CD4-positive, alpha-beta T cell treated with Interleukin-21 for 1 hour (primary cell): Measurements from ENCODE around the gene NPIPB12.
"Not testable (repeated sequence)": the region's sequence is repeated elsewhere in the genome, so short reads cannot be mapped to it uniquely, and the experiment has no call there.

ENCODE experiments used
- DNase-seq: peaks from one replicate; pipeline ENCODE4 v3.0.0-alpha.2; 2020

Gene NPIPB12

DNA sequence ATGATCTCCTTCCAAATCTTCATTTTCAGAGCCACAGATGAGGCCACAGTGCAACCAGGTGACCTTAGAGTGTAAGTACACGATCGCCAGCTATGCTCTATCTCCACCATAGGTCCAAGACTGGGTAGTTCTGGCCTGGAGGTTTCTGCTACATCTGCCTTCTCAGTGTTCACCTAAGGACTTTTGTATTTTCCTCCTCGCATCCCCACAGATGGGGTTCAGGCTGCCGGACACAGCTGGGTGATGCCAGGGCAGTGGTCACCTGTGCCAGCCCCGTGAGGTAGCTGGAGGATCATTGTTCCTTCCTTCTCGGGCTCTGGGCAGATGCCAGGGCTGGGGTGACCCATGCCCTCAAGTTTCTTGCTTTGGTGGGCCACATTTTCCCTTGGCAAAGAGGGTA is at the start of gene NPIPB12:
TSS of gene NPIPB12 (minus strand) at position 101 of the 400 bp plus-strand sequence.
- DNase-seq = not testable (repeated sequence)

DNA sequence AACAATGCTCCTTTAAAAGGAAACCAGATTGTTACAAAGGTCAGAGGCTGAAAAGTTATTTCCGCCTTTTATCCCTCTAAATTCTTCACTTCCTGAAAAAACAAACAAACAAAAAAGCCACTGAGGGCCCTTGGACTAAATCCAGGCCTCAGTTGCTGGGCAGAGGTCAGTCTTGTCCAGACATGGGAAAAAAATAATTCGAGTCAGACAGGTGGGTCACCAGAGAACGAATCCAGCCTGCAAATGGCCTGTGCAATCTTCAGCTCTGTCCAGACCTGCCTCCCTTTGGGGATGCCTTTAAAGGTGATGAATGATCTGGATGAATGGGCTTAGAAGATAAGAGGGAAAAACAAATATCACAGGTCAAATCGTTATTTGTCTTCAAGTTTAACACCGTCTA is 15.3 kb upstream of the NPIPB12 start:
- not testable (repeated sequence) for DNase-seq

DNA sequence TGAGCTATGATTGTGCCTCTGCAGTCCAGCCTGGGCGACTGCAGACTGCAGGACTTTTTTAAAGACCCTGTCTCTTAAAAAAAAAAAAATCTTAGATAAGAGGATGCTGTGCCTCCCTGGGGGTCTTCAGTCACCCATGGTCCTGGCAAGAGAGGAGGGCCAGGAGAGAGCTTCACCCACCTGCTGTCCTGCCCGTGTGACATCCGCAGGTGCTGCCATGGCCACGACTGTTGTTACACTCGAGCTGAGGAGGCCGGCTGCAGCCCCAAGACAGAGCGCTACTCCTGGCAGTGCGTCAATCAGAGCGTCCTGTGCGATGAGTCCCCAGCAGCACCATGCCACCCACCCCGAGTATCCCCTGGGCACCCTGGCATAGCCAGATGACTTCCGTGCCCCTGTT is 23.9 kb downstream of the NPIPB12 start:
- DNase-seq = not testable (repeated sequence)

DNA sequence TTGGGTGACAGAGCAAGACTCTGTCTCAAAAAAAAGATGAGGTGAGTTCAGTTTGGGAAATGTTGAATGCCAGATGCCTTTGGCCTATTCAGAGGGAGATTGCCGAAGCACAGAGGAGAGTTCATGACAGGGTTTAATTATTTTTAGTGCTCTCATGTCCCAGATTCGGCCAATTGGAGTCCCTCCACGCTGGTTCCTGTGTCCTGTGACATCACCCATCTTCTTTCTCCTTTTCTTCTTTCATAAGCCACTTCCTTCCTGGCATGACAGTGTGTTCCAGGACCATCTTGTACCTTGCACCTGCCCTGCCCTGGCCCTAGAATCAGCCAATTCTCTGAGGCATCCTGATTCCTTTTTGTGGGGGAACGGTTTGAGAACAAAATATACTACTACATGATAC is 34.1 kb downstream of the NPIPB12 start:
- not testable (repeated sequence) for DNase-seq

DNA sequence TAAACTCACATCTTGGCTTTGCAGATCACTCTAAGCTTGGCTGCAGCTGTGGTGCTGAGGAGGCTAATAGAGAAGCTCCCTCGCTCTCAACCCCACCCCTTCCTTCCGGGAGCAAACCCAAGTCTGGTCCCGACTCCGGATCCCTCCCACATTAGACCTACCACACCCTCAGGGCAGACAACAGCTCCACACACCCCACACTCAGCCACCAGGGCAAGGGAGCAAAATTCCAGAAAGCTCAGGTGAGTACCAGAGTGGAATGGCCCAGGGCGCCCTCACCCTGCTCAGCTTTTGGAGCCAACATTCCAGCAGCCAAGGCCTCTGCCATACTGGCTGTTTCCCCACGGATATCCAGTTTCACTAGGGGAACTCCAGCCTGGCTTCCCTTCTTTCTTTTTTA is 36.5 kb downstream of the NPIPB12 start:
- DNase-seq = peak; percentile 72

DNA sequence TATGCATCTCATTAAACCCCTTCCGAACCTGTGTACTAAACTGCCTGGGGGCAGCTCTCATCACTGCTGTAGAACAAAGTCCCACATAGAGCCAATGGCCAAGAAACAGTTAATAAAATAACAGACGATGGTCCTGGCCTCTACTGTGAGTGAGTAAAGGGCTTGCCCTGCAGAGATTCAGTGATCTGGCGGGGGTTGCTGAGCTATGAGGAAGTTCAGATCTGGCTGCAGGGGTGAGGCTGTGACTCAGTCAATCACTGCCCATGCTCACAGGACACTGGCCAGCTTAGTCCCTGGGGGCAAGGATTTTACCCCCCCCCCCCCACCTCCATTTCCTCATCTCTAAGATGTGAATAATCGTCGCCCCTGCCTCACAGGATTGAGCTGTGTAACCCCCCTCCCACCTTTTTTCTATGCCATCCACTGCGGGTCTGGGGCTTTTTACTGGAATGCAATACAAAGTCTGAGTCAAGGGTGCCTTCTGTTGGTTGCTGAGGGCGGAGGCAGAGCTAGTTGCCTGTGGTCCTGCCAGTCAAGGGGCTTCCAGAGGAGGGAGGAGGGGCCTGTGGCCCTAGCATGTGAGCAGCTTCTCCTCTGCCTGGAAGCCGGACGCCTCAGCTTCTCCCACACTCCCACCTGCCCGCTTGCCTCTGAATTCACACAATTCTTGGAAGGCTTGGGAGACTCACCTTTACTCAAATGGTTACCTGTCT is 38.4 kb downstream of the NPIPB12 start:
- not testable (repeated sequence) for DNase-seq

DNA sequence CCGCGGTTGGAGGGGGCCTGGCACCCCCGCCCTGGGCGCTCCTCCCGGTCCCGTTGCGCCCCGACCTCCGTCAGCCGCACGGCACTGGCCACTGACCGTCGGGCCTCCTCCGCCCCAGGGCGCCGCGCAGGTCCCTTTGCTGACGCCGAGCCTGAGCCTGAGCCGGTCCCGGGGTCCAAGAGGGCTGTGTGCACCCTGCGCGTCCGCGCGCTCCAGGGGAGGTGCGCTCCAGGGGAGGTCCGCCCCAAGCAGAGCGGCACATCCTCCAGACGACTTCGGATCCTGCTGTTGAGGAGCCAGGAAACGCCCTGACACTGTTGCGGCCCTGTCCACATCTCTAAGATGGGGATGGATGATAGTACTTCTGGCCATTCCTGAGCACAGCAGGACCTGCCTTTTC is 39.3 kb downstream of the NPIPB12 start:
- not testable (repeated sequence) for DNase-seq

DNA sequence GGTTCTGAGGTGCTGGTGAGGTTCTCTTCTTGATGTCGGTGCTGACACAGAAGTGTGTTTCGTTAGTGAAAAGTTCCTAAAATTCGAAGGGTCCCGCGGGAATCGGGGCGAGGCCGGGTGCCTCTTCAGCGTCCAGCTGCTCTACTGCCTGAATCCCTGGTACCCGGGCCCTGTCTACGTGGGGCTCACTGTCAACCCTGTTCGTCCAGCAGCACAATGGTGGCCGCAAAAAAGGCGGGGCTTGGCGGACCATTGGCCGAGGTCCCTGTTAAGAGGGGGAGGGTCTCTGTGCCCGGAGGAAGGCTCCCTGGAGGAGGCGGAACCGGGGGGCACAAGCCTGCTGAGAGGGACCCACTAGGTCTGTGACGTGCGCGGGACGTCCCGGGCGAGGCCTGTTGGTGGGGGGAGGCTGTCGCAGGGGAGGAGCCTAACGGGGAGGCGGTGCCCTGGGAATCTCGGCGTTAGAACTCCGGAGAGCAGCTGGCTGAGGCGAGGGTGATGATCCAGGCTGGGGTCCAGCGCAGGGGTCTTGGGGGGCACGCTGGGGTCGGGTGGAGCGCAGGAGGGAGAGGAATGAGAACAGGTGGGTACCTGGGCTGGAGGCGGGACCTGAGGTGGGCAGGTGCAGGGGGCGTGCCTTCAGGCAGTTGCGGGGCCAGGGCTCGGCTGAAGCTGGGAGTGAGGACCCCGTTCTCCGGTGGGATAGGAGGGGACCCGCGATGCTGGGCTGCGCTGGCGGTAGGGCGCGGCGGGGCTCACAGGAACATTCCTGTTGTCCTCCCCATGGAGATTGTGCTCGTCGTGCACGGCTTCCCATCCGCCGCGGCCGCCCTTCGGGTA is 40.0 kb downstream of the NPIPB12 start:
- DNase-seq = not testable (repeated sequence)

DNA sequence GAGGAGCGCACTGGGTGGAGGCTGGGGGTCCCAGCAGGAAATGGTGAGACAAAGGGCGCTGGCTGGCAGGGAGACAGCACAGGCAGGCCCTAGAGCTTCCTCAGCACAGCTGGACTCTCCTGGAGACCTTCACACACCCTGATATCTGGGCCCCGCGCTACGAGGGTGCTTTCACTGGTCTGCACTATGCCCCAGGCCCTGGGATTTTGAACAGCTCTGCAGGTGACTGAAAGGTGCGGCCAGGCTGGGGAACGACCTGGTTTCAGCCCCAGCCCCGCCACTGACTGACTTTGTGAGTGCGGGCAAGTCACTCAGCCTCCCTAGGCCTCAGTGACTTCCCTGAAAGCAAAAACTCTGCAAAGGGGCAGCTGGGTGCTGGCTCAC is 45.6 kb downstream of the NPIPB12 start:
- DNase-seq = not testable (repeated sequence)

DNA sequence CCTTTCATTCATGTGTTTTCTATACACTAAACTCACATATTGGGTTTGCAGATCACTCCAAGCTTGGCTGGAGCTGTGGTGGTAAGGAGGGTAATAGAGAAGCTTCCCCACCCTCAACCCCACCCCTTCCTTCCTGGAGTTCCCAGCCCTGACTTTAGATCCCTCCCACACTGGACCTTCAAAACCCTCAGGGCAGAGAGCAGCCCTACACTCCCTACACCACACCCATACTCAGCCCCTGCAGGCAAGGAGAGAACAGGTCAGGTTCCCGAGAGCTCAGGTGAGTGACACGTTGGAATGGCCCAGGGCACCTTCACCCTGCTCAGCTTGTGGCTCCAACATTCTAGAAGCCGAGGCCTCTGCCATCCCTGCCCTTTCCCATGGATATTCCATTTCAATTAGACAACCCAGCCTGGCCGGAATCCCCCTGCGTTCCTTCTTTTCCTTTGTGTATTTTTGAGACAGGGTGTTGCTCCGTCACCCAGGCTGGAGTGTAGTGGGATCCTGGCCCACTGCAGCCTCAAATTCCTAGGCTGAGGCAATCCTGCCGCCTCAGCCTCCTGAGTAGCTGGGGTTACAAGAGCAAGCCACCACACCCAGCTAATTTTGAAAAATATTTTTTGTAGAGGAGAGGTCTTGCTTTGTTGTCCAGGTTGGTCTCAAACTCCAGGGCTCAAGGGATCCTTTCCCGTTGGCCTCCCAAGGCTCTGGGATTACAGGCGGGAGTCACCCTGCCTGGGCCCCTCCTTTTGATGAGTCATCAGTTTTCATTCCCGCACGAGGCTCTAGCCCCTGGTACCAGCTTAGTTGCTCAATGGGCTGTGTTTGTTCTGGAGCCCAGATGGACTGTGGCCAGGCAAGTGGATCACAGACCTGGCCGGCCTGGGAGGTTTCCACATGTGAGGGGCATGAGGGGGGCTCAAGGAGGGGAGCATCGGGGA is 46.2 kb downstream of the NPIPB12 start, which contains the start of gene SULT1A4:
TSS of gene SULT1A4 (plus strand) at position 208 of the 941 bp plus-strand sequence. CDS start 1,473 bp downstream, outside the sequence.
- DNase-seq = not testable (repeated sequence)

DNA sequence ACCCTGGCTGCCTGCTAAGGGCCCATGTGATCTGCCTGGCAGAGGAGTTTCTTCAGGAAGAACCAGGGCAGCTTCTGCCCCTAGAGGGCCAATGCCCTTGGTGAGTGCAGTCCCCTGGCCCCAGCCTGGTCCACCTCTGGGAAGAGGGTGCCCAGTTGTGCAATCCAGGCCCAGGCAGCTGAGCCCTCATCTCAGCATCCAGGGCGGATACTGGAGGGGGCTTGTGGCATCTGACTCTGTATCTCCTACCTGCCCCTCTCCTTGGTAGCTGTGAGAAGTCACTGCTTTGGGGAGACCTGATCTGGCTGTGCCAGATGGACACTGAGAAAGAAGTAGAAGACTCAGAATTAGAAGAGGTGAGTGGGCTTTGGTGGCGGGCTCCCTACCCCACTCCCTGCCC is 48.5 kb downstream of the NPIPB12 start:
- not testable (repeated sequence) for DNase-seq

DNA sequence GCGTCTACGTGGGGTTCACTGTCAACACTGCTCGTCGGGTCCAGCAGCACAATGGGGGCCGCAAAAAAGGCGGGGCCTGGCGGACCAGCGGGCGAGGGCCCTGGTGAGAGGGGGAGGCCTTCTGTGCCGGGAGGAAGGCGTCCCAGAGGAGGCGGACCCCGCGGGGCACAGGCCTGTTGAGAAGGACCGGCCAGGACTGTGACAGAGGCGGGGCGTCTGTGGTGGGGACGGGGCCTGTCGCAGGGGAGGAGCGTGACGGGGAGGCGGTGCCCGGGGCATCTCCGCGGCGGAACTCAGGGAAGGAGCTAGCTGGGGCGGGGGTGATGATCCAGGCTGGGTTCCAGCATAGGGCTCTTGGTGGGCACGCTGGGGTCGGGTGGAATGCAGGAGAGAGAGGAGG is 51.4 kb downstream of the NPIPB12 start:
- not testable (repeated sequence) for DNase-seq

DNA sequence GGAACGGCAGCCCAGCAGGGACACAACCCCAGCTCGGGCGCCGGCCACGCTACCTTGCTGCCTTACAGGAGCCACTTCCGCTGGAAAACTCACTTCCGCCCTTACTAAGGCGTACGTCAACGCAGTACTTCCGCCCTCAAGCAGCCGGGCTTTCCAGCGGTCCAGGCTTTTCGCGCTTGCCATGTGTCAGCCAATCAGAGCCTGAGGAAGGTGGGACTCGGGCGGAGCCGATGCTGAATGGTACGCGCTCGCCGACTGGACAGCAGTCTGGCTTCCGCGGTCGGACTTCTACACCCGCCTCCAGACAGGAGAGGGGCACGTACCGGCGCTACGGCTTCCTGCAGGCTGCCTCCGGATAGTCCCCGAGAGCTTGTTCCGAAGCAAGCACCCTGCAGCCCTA is 51.9 kb downstream of the NPIPB12 start, which contains the start of the genes BOLA2 and SLX1B:
TSS of gene BOLA2 (minus strand) at position 83 of the 400 bp plus-strand sequence. CDS start 98 bp downstream, outside the sequence.
TSS of gene SLX1B (plus strand) at position 265 of the 400 bp plus-strand sequence.
- DNase-seq = not testable (repeated sequence)

DNA sequence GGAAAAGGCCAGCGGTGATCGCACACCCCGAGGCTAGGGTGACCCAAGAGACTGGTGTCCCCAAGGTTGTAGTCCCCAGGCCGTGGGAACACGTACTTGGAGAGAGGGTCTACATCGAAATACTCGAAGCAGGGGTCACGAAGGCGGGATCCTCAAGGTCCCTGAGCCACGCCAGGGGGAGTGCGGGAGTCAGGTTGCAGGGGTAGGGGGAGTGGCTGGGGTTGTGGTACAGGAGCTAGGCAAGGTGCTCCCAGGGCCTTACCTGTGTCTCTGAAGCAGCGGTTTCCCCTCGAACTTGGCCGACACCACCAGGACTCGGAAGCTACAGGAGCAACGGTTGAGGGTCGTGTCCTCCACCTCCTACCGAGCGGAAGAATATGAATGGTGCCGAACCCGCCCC is 52.5 kb downstream of the NPIPB12 start:
- DNase-seq = not testable (repeated sequence)
